Endothelial cell of umbilical vein (primary cell): ENCODE measurements around the gene LRRC38. TPM values are rescaled to one million over a fixed set of nuclear protein-coding genes. Genes with fewer than 3 reads are reported as not detected.

Experiments
- BruUV-seq: library from RNA; stranded (reverse); fragments of 400-500 nt; replicated peaks from 2 replicates; lab custom pipeline; 2021; lab: Mats Ljungman, UMichigan
- CTCF ChIA-PET: fragments of 300-600, 350-600 bp; sonication (Branson Sonifier 250); formaldehyde crosslinking; loops from one replicate; lab custom pipeline; 2021; ENCODE audit warnings: antibody characterized with exemption, inconsistent platforms; lab: Charles Lee
- POLR2A ChIA-PET: fragments of 300-600, 350-600 bp; sonication (Branson Sonifier 250); formaldehyde crosslinking; loops from one replicate; lab custom pipeline; 2021; ENCODE audit warnings: antibody characterized with exemption, inconsistent platforms; lab: Charles Lee
- DNase-seq: peaks from one replicate; pipeline ENCODE4 v3.0.0-alpha.2; 2011; ENCODE audit warnings: low read depth, low spot score
- FAIRE-seq: peaks from 2 replicates; lab custom pipeline; 2011; peaks lifted over from hg19 to GRCh38; lab: Jason Lieb, UNC
- H2AFZ ChIP-seq: 2 replicates; pipeline ENCODE4 v1.6.0; 2012; ENCODE audit warnings: low read depth, low read length, control low read depth, inconsistent platforms
- H3K27ac ChIP-seq: 2 replicates; pipeline ENCODE4 v1.5.1; 2011; ENCODE audit warnings: low read depth, mild to moderate bottlenecking, control low read depth, low read length, moderate library complexity; ENCODE audit not compliant: insufficient read depth
- H3K27me3 ChIP-seq, 2 experiments: 2 replicates each; pipeline versions ENCODE4 v1.6.0 to v1.6.1; 2011; ENCODE audit warnings: low read length in 2 of 2, mixed read lengths in 1 of 2; ENCODE audit not compliant: control insufficient read depth in 2 of 2, insufficient read depth in 2 of 2
- H3K36me3 ChIP-seq, 2 experiments: 2 replicates in 1 of 2; 3 replicates in 1 of 2; pipeline ENCODE4 v1.5.1; 2011; ENCODE audit warnings: low read length in 2 of 2, mild to moderate bottlenecking in 1 of 2, moderate library complexity in 1 of 2; ENCODE audit not compliant: control insufficient read depth in 2 of 2, insufficient read depth in 2 of 2; ENCODE audit errors: extremely low read depth in 1 of 2
- H3K4me1 ChIP-seq: 3 replicates; pipeline ENCODE4 v1.5.1; 2011; ENCODE audit warnings: mild to moderate bottlenecking, low read length; ENCODE audit not compliant: control insufficient read depth, insufficient read depth; ENCODE audit errors: extremely low read depth
- H3K4me2 ChIP-seq: 2 replicates; pipeline ENCODE4 v1.6.1; 2011; ENCODE audit warnings: low read length, control low read depth, mixed read lengths; ENCODE audit not compliant: insufficient read depth
- H3K4me3 ChIP-seq, 3 experiments: fragments of 200-600 bp in 1 of 3; sonication (generic), shearing (Covaris generic) in 1 of 3; replicated peaks in 1 of 3; 2 replicates each; pipeline ENCODE4 v1.5.1; 2011 to 2016; ENCODE audit warnings: control low read depth in 3 of 3, low read length in 3 of 3, mild to moderate bottlenecking in 2 of 3, inconsistent platforms in 1 of 3, low read depth in 1 of 3, moderate library complexity in 1 of 3; ENCODE audit not compliant: insufficient read depth in 1 of 3
- H3K79me2 ChIP-seq: 2 replicates; pipeline ENCODE4 v1.6.0; 2012; ENCODE audit warnings: low read length, inconsistent platforms; ENCODE audit not compliant: control insufficient read depth, insufficient read depth
- H3K9ac ChIP-seq: replicated peaks from 2 replicates; pipeline ENCODE3; 2011; ENCODE audit warnings: low read length, control low read depth; ENCODE audit not compliant: insufficient read depth; ENCODE audit errors: extremely low read depth
- H3K9me1 ChIP-seq: replicated peaks from 3 replicates; pipeline ENCODE4 v1.6.0; 2011; ENCODE audit warnings: mild to moderate bottlenecking, low read length; ENCODE audit not compliant: control insufficient read depth, insufficient read depth; ENCODE audit errors: extremely low read depth
- H3K9me3 ChIP-seq: replicated peaks from 2 replicates; pipeline ENCODE4 v1.5.1; 2012; ENCODE audit warnings: low read length, inconsistent platforms; ENCODE audit not compliant: control insufficient read depth, insufficient read depth
- H4K20me1 ChIP-seq: replicated peaks from 2 replicates; pipeline ENCODE3; 2011; ENCODE audit warnings: mild to moderate bottlenecking, low read length; ENCODE audit not compliant: control insufficient read depth, insufficient read depth; ENCODE audit errors: extremely low read depth
- EZH2 ChIP-seq: IDR thresholded peaks from 2 replicates; pipeline ENCODE4 v1.6.1; 2012; ENCODE audit warnings: borderline replicate concordance, low read depth, mild to moderate bottlenecking, moderate library complexity, low read length, inconsistent platforms; ENCODE audit not compliant: severe bottlenecking
- FOS ChIP-seq: IDR thresholded peaks from 2 replicates; pipeline ENCODE4 v1.6.1; 2011; ENCODE audit warnings: mild to moderate bottlenecking, low read length, moderate library complexity, borderline replicate concordance; ENCODE audit not compliant: insufficient read depth
- GATA2 ChIP-seq: IDR thresholded peaks from 2 replicates; pipeline ENCODE4 v1.7.0; 2011; ENCODE audit warnings: low read depth, mild to moderate bottlenecking, moderate library complexity, mixed read lengths, low read length; ENCODE audit not compliant: insufficient read length, insufficient read depth
- JUN ChIP-seq: IDR thresholded peaks from 2 replicates; pipeline ENCODE4 v1.6.1; 2011; ENCODE audit warnings: borderline replicate concordance, low read depth; ENCODE audit not compliant: insufficient read length, insufficient read depth
- MAX ChIP-seq: IDR thresholded peaks from 2 replicates; pipeline ENCODE4 v1.6.1; 2011; ENCODE audit not compliant: insufficient read depth, insufficient read length
- MYC ChIP-seq: IDR thresholded peaks from one replicate; pipeline ENCODE4 v1.6.1; 2011; ENCODE audit warnings: mild to moderate bottlenecking, low read depth, low read length
- POLR2A ChIP-seq: IDR thresholded peaks from 2 replicates; pipeline ENCODE4 v1.6.1; 2012; ENCODE audit warnings: low read depth, mild to moderate bottlenecking, control low read depth, low read length
- POLR2AphosphoS5 ChIP-seq: IDR thresholded peaks from 2 replicates; pipeline ENCODE4 v1.6.1; 2012; ENCODE audit warnings: low read depth, mild to moderate bottlenecking, control low read depth, low read length, moderate library complexity; ENCODE audit not compliant: insufficient read depth
- dilution Hi-C: fragments of 300-500 bp; cut with MboI; formaldehyde crosslinking; loops from one replicate; pipeline ENCODE4 v1.15.0; 2019; ENCODE audit warnings: low sequenced_read_pairs; ENCODE audit not compliant: extremely low pct_ligation_motif_present
- intact Hi-C: fragments of 100-400 bp; cut with micrococcal nuclease; formaldehyde crosslinking; loops from one replicate; pipeline ENCODE4 v1.10.0; 2022
- polyA plus RNA-seq, 4 experiments: library from polyadenylated mRNA; depleted of rRNA in 3 of 4; stranded (reverse) in 3 of 4; unstranded in 1 of 4; fragments of >200 nt; gene quantifications; 2 replicates each; pipeline versions ENCODE4 v1.2.1 to v1.2.3, GENCODE V29; 2011 to 2012; ENCODE audit warnings: missing spikeins in 1 of 4
- total RNA-seq: library from RNA; stranded (reverse); gene quantifications from 2 replicates; pipeline ENCODE4 v1.2.3, GENCODE V29; 2021
- TF ChIP-seq, protein P1 (sequence below), 2 donors: IDR thresholded peaks; 1 replicate in 1 of 2; 2 replicates in 1 of 2; pipeline ENCODE4 v1.5.1; 2011; ENCODE audit warnings: low read length in 2 of 2, mild to moderate bottlenecking in 2 of 2, moderate library complexity in 2 of 2, control low read depth in 1 of 2, inconsistent platforms in 1 of 2, low read depth in 1 of 2; ENCODE audit not compliant: insufficient read depth in 1 of 2; ENCODE audit errors: extremely low read depth in 1 of 2

Gene LRRC38
- total and polyA plus RNA-seq, 2 donors (not counting 3 experiments of a cell fraction or from before 2014, with no cell fraction given), result not detected

GRCh38 chr1:13498553-13498952 lies 15.2 kb downstream of the LRRC38 start:
- H3K9me3 ChIP-seq, result no peaks in the 10 kb centered on the region
- H3K36me3 ChIP-seq, result no peaks in the 10 kb centered on the region
- no peak overlapping the region for H3K4me2 ChIP-seq
- no TSS peak for BruUV-seq
- no peaks in the 10 kb centered on the region for H3K9me1 ChIP-seq
- no peaks in the 10 kb centered on the region for H3K79me2 ChIP-seq
- no peak overlapping the region for H3K9ac ChIP-seq
- H3K27me3 ChIP-seq, result no peaks in the 10 kb centered on the region
- H3K4me1 ChIP-seq, result no peaks in the 10 kb centered on the region
- no peak overlapping the region for H2AFZ ChIP-seq
- dilution Hi-C loops (no loop called here), intact Hi-C loops (no loop called here)
- CTCF ChIA-PET, result no interaction called here
- H4K20me1 ChIP-seq, result no peaks in the 10 kb centered on the region
- H3K27ac ChIP-seq, result no peak overlapping the region
- FAIRE-seq (no peak), DNase-seq (no peak)
- H3K4me3 ChIP-seq, result no peak overlapping the region
- POLR2A ChIA-PET, result no interaction called here
- no peak for TF ChIP-seq GATA2
- TF ChIP-seq FOS, result no peak
- TF ChIP-seq, protein P1, sequence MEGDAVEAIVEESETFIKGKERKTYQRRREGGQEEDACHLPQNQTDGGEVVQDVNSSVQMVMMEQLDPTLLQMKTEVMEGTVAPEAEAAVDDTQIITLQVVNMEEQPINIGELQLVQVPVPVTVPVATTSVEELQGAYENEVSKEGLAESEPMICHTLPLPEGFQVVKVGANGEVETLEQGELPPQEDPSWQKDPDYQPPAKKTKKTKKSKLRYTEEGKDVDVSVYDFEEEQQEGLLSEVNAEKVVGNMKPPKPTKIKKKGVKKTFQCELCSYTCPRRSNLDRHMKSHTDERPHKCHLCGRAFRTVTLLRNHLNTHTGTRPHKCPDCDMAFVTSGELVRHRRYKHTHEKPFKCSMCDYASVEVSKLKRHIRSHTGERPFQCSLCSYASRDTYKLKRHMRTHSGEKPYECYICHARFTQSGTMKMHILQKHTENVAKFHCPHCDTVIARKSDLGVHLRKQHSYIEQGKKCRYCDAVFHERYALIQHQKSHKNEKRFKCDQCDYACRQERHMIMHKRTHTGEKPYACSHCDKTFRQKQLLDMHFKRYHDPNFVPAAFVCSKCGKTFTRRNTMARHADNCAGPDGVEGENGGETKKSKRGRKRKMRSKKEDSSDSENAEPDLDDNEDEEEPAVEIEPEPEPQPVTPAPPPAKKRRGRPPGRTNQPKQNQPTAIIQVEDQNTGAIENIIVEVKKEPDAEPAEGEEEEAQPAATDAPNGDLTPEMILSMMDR (IDR thresholded peaks at IDR 0.05; ENCODE audit: extremely low read depth in 1 of 2, insufficient read depth in 1 of 2, low read depth in 1 of 2, low read length in 2 of 2), result no peak
- TF ChIP-seq MYC, result no peak

DNA sequence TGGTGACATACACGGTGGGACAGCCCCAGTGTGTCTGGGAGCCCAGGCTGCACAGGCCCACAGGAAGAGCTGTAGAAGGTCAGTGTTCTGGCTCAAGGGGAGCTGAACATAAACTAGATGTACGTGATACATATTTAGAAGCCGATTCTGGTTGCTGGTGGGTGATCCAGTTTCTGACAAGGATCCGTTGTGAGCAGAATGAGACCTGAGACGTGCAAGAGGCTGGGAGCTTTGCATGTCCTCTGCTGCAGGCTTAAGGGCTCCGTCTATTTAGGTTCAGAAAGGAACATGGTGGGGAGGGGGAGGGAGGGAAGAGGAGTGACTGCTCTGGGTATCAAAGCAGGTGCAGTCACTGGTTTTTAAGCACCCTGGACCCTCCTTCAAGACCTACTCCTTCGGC lies 18.6 kb downstream of the LRRC38 start:
- no peak overlapping the region for H2AFZ ChIP-seq
- H3K27me3 ChIP-seq, result no peaks in the 10 kb centered on the region
- H3K9me3 ChIP-seq, result no peaks in the 10 kb centered on the region
- ChIA-PET POLR2A (no interaction called here), CTCF (no interaction called here)
- no peaks in the 10 kb centered on the region for H3K79me2 ChIP-seq
- H3K9me1 ChIP-seq, result no peaks in the 10 kb centered on the region
- intact Hi-C loops (no loop called here), dilution Hi-C loops (no loop called here)
- DNase-seq (no peak), FAIRE-seq (no peak)
- no peak overlapping the region for H3K27ac ChIP-seq
- H3K4me3 ChIP-seq, result no peak overlapping the region
- no peaks in the 10 kb centered on the region for H4K20me1 ChIP-seq
- H3K9ac ChIP-seq, result no peak overlapping the region
- TF ChIP-seq MAX (no peak), GATA2 (no peak), FOS (no peak), JUN (no peak), MYC (no peak), POLR2A (no peak), EZH2 (no peak), POLR2AphosphoS5 (no peak)
- TF ChIP-seq, protein P1 (IDR thresholded peaks at IDR 0.05; ENCODE audit: extremely low read depth in 1 of 2, insufficient read depth in 1 of 2, low read depth in 1 of 2, low read length in 2 of 2), result no peak
- H3K36me3 ChIP-seq, result no peaks in the 10 kb centered on the region
- BruUV-seq, result no TSS peak
- H3K4me2 ChIP-seq, result no peak overlapping the region
- H3K4me1 ChIP-seq, result no peaks in the 10 kb centered on the region
